Mammary epithelial cell (primary cell): ENCODE data around the gene DCC.

Source experiments
- EZH2 ChIP-seq: IDR thresholded peaks from 2 replicates; pipeline ENCODE4 v1.6.1; 2012; ENCODE audit warnings: low read length, inconsistent platforms, borderline replicate concordance
- TF ChIP-seq, protein P1 (sequence below), 2 donors: IDR thresholded peaks in 1 of 2; conservative IDR thresholded peaks in 1 of 2; 2 replicates each; pipeline ENCODE4 v1.5.1; 2011 to 2012; ENCODE audit warnings: inconsistent platforms in 2 of 2, low read length in 2 of 2, mild to moderate bottlenecking in 2 of 2, control low read depth in 1 of 2, low read depth in 1 of 2; ENCODE audit not compliant: insufficient read depth in 1 of 2; ENCODE audit errors: extremely low read depth in 1 of 2

DNA sequence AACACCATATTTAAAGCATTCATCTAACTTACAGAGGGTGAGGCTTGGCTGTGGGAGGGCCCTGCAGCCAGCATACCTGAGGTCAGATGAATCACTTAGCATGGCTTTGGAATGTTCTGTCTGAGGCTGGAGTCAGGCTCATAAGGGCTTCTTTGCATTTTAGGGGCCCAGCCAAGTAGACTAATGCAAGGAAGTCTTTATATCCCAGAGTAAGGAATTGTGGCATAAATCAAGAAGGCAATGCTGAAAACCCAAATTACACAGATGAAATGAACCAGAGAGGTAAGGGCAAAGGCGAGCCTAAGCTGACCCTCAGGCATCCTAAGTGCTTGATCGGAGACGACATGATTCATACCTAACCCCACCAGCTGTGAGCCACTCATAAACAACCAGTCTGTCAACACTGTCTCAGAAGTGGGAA, 383.6 kb downstream of the DCC start:
- TF ChIP-seq EZH2, result no peak
- TF ChIP-seq, protein P1, sequence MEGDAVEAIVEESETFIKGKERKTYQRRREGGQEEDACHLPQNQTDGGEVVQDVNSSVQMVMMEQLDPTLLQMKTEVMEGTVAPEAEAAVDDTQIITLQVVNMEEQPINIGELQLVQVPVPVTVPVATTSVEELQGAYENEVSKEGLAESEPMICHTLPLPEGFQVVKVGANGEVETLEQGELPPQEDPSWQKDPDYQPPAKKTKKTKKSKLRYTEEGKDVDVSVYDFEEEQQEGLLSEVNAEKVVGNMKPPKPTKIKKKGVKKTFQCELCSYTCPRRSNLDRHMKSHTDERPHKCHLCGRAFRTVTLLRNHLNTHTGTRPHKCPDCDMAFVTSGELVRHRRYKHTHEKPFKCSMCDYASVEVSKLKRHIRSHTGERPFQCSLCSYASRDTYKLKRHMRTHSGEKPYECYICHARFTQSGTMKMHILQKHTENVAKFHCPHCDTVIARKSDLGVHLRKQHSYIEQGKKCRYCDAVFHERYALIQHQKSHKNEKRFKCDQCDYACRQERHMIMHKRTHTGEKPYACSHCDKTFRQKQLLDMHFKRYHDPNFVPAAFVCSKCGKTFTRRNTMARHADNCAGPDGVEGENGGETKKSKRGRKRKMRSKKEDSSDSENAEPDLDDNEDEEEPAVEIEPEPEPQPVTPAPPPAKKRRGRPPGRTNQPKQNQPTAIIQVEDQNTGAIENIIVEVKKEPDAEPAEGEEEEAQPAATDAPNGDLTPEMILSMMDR (conservative IDR thresholded peaks at IDR 0.05 in 1 of 2, IDR thresholded peaks at IDR 0.05 in 1 of 2; ENCODE audit: extremely low read depth in 1 of 2, insufficient read depth in 1 of 2, low read depth in 1 of 2, low read length in 2 of 2), result no peak
